Stimulated activated CD4-positive, alpha-beta T cell treated with anti-CD3 and anti-CD28 coated beads, Interleukin-1b, Interleukin-23, amount 100 ng/mL, for 48 hours (primary cell): ENCODE results near the gene RFC5.
"Not testable (repeated sequence)": the region's sequence is repeated elsewhere in the genome, so short reads cannot be mapped to it uniquely, and the experiment has no call there.

Experiments used
- DNase-seq: peaks from one replicate; pipeline ENCODE4 v3.0.0-alpha.2; 2020

Gene RFC5

DNA sequence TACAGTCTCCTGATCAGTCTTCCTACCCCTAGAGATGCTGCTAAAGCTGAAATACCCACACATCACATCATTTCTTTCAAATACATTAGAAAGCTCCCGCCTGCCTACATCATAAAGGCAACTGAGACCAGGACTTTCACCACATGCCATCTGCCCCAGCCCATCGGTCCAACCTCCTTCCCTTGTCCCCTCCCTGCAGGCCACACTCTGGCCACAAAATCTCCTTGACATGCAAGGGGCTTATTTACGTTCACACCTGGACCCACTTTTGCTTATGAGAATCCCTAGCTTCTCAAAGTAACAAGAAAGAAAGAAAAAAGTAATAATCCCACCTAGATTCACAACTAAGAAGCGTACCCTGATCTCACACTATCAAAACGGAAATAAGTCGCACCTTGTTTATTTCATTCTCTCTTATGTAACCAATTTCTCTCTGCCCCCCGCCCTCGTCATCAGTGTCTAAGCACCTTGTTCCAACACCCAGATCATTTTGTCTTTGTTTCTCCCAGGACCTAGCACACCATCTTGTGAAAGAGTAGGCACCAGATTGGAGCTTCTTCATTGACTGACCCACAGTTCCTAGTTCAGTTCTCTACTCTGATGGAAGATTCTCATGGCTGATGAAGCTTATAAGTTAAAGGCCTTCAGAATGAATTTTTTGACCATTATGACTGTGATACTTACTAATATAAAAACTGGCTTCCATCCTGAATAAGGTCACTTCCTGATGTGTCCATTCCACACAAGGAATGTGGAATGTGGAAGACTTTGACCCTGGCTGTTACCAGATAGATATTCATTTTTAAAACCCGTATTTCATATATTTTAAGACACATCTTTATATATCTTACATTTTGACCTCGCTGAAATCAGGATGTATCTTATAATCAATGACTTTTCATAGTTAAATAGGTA lies 36.8 kb downstream of the RFC5 start:
- no peak for DNase-seq

DNA sequence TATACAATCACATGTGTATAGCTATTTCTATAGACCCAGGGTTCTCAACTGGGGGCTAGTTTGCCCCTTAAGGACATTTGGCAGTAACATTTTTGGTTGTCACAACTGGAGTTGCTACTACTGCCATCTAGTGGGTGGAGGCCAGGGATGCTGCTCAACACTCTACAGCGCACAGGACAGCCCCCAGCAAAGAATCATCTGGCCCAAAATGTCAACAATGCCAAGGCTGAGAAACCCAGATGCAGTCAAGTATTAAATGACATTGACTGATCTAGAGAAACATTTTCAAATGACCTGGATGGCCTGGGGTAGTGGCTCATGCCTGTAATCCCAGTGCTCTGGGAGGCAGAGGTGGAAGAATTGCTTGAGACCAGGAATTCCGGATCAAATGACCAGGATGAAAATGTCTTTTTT lies 38.6 kb downstream of the RFC5 start:
- DNase-seq: peak; percentile 81

DNA sequence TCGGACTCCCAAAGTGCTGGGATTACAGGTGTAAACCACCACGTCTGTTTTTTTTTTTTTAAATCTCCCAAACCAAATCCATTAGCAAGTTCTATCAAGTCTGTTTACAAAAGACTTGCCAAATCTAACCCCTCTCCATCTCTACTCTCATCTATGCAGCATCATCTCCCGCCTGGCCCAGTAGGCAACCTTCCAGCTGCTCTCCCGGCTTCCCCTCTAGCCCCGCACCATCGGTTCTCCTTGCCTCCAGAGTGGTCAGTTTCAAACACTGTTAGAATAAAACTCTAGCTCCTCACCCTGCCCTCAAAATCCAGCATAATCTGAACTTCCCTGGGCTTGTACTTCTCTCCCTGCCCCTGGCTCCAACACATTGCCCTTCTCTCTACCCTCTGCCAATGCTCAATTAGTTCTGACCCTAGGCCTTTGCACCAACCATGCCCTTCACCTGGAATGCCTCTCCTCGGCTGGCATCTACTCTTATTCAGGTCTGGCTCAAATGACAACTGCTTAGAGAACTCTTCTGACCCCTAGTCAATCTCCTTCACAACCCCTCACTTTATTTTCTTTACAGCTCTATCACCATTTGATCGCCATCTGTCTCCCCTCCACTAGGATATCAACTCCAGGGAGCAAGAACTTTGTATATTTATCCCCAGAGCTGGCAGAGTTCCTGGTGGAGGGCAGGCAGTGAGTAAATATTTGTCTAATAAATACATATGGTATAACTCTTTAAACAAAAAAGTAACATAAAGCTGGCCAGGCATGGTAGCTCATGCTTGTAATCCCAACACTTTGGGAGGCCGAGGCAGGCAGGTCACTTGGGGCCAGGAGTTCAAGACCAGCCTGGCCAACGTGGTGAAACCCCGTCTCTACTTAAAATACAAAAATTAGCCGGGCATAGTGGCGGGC lies 39.6 kb downstream of the RFC5 start:
- no peak for DNase-seq

DNA sequence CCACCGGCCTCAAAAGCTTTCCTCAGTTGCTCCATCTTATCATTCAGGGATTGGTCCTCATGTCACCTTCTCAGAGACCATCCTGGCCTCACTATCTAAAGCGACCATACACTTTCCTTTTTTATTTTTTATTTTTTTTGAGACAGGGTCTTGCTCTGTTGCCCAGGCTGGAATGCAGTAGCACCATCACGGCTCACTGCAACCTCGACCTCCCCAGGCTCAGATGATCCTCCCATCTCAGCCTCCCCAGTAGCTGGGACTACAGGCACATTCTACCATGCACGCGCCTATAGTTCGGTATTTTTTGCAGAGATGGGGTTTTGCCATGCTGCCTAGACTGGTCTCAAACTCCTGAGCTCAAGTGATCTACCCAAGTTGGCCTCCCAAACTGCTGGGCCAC lies 41.7 kb downstream of the RFC5 start:
- no peak for DNase-seq

DNA sequence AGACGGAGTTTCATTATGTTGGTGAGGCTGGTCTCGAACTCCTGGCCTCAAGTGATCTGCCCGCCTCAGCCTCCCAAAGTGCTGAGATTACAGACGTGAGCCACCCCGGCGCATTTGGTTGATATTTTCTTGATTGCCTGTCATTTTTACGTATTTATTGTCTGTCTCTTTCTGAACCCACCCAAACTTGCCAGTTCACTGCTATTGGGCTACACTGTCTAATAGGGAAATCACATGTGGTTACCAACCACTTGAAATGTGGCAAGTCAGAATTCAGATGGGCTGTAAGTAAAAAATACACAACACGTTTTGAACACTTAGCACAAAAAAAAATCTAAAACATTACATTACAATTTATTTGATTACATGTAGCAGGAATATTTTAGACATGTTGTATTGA lies 42.4 kb downstream of the RFC5 start:
- no peak for DNase-seq

DNA sequence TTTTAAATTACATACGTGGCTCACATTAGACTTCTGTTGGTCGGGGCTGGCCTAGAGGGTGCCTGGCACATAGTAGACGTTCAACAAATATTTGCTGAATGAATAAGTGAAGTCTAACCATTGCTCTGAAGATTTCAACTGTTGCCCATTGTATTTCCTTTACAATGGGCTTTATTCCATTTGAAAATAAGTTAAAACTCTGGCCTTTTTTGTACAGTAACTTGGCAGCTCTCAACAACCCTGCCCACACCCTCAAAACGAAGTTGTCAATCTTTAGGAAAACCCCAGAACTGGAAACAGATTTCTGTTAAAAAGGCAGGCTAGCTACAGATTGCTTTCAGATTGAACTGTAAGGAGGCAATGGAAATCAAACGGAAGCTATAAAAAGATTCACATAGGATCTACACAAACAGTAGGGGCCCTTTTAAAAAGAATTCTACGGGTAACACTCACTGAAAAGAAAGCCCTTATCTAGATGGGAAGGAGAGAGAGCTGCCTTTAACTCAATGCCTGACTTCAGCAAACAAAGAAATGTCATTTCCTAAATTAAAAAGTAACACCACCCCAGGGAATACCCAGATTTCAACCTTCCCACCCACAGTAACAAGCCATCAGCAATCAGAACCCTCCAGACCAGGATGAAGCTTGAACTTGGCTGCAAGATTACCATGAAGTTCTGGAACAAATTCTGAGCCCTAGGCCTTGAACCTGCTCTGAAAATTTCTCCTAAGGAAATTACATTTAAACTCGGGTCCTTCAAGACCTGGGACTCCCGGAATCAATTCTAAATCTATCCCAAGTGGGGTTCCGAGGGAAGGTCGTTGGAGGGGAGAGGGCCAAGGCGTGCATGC lies 43.1 kb downstream of the RFC5 start:
- DNase-seq: no peak

DNA sequence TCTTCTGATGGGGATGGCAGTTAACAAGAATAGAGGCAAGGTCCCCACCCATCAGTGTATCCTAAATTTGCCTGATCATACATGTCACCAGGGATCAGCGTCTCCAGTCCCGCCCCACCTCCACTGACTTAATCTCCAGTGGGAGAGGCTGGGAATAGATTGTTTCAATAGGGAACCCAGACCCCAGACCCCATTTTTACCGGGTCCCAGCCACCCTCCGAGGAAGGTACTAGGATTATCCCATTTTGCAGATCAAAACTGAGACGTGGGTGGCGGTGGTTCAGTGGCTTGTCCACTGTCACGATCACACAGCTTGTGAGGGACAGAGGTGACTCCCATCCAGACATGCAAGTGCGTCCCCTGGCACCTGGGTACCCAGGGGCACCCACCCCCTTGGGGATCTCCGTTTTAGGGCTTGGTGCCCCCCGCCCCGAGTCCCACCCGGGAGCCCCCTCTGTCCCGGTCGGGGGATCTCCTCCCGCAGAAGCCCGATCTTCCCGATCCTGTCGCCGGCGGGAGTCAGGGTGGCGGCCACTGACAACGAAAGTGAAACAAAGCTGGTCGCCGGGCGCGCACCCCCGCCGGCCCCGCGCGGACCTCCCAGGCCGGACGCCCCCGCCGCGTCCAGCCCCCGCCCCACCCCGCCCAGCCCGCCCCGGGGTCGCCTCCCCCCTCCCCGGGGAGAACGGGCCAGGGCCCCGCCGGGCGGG lies 44.0 kb downstream of the RFC5 start:
- peak; percentile 22 for DNase-seq

DNA sequence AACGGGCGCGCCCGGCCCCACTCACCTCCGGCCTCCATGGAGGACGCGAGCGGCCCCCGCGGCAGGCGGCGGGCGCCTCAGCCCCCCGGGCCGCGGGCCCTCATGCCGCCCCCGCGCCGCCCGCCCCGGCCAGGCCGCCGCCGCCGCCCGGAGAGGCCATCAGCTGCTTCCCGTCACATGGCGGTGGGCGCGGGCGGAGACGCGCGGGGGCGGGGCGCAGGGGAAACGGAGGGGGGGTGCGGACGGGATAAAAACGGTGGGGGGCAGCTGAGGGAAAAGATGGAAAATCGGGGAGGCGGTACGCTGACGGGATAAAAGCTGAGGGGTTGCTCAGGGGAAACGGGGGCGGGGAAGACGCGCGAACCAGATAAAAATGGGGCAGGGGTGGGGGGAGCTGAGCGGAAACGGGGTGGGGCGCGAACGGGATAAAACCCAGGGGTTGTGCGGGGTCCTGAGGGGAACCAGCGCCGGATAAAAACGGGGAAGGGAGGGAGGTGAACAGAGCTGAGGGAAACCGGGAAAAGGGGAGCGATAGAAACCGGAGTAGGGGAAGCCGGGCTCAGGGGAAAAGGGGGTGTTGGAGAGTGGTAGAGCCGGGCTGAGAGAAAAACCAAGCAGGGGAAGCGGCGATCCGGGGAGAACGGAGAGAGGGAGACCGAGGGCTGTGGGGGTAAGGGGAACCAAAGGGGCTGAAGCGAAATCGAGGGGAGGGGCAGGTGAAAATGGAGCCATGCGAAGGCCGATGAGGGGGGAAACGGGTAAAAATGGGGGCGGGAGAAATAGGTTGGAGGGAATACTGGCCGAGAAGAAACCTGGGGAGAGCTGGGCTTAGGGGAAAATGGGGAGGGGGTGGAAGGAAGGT lies 44.7 kb downstream of the RFC5 start, which contains the start of gene WSB2:
Gene WSB2, minus strand, starts transcription at position 169 of the 862 bp plus-strand sequence. Its CDS starts 131 bp downstream, at position 38.
- peak; percentile 45 for DNase-seq

DNA sequence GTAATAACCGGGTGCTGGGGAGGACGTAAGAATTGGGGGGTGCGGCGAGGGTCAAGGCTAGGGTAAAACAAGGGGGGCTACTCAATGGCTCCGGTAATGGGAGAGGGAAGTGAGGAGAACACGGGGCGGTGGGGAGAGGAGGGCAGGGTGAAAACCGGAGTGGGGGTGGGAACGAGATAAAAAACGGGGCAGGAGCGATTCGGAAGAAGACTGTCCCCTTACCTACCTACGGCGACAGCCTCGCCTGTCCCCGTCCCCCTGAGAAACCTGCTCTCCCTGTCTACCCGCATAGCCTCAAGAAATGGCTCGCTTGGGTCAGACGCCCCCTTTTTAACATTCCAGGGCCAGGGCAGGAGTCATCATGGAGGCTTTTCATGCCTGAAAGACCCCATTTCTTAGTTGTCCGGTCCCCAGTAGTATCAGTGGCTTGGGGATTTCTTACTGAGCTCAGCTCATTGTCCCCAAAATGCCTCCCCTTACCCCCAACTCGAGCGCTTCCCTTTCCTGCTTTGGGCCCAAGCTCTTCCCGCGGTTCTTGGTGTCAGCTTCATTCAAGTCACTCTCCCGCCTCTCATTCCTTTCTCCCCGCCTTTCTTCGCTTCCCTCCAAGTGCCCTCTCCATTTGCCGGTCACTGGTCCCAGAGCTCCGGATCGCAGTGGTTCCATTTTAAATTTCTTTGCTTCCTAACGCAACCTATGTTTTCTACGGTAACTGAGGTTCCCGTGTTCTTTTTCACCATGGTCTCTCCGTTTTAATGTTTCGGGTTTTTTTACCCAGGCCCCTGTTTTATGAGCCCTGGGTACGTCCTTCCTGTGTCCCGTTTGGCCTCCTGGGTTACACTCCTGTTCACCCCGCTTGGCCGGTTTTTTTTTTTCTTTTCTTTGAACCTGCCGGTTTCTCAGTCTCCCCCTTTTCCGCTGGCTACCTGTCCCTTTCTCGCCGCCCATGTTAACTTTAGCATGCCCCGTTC lies 45.7 kb downstream of the RFC5 start:
- DNase-seq: no peak

DNA sequence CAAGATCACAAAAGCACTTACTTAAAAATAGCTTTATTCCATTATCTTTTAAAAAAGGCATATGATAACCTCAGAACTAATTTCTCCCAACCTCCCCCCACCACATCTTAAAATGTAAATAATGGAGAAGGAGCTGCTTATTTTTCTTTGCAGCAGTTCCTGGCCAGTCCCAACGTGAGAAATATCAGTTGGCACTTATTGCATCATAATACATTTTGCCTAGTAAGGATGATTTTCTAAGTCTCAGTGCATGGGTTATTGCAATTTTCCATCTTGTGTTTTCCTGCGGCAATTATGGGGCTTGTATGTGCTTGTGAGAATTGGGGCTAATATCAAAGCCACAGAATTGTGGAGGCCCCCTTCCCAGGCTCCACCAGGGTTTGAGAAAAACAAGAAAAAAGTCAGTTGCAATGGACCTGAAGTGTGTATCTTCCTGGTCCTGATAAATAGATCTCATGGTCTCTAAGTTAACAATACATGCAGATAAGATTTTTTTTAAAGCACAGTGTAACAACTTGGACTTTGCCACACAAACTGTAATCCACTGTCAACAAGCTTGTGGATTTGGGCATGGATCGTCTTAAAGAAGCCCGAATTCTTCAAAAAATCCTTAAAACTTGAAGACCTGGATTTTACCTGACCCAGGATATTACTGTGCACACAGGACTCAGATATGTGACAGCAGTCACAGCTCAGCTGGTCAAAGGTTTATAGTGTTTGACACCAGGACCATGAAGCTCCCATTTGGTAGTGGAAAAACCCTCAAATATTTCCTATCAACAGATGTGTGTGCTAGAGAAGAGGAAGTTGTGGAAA lies 47.3 kb downstream of the RFC5 start:
- DNase-seq: no peak

DNA sequence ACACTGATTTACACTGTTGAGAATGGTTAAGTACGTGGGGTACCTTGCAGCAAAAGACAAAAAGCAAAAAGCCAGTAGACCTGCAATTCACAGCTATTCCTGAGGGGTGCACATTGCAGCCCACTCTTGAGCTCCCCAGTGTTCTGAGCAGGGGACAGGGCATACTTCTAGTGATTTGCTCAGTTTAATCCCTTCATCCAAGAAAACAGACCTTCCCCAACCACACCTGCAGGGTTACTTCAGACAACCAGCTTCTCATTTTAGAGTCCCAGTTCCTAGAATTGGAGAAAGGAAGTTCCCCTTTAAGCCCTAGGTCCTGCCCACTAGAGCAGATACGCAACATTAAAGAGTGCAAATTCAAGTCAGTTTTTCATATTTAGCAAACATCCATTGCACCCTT lies 48.1 kb downstream of the RFC5 start:
- DNase-seq: peak; percentile 14

DNA sequence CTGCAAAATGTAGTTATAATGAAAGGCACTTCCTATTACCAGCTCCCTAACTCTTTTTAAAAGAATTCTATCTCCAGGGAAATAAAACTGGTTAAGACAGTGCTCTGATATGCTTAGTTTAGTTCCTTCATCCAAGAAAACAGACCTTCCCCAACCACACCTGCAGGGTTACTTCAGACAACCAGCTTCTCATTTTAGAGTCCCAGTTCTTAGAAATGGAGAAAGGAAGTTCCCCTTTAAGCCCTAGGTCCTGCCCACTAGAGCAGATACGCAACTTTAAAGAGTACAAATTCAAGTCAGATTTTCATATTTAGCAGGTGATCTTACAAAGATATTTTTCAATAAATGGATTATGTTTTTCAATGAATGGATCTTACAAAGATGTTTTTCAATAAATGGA lies 48.9 kb downstream of the RFC5 start:
- DNase-seq: no peak

DNA sequence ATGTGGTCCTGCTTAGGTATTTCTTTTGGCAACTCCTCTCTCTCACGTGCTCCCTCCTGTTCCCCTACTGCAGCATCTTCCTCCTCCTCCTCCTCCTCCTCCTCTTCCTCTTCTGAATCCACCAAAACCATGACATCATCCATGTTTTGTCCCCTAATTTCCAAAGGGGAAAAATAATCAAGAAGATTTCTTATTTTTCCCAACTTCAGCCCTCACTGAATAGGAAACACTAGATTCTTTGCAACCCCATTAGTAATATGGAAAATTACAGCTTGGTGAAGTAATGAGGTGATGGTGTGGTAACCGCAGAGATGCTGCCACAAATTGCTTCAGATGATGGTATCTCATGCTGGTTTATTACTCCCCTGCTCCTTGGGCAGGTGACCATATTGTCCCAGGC lies 51.9 kb downstream of the RFC5 start:
- no peak for DNase-seq

DNA sequence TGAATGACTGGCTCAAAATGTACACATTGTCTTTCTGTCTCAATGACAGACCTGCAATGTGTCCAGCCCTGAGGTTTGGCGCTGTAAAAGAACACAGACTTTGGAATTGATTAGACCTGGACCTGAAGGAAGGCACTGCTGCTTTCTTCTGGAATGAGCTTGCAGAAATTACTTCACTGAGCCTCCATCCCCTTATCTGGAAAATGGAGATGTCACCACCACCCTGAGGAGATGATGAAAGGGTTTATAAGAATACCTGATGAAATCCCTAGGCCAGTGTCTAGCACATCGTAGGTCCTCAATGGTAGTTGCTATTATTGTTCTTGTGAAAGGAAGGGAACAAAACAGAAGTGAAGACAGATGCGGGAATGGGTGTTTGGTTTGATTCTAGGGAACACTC lies 54.1 kb downstream of the RFC5 start:
- DNase-seq: no peak

DNA sequence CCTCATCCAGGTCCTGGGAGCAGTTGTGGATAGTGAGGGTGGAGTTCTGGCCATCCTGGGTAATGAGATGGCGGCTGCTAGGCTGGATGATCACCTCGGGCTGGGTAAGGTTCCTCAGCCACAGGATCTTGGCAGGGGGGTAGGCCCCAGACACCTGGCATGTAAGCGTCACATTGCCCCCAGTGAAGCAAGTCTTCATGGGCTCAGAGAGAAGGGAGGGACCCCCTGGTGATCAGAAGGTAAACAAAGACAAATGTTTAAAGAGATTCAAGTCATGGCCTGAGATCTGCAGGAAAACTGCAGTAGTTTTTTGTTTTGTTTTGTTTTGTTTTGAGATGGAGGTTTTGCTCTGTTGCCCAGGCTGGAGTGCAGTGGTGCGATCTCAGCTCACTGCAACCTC lies 57.3 kb downstream of the RFC5 start:
- no peak for DNase-seq

DNA sequence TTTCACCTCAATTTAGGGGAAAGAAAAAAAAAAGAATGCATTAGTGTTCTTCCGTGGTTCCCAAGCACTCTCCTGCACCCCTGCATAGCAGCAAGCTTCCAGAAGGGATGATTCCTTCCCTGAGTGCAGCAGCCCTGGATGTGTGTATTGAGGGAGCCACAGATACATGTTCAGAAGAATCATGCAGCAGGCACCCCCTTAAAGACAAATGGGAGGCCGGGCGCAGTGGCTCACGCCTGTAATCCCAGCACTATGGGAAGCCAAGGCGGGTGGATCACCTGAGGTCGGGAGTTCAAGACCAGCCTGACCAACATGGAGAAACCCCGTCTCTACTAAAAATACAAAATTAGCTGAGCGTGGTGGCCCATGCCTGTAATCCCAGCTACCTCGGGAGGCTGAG lies 65.0 kb downstream of the RFC5 start:
- DNase-seq: not testable (repeated sequence)
